Measurements from ENCODE around the gene NKAPL. TPM values are rescaled to one million over a fixed set of nuclear protein-coding genes. Genes with fewer than 3 reads are reported as not detected.

Gene NKAPL
- 0.21 and 0.48 TPM in 2 replicates for total RNA-seq

DNA sequence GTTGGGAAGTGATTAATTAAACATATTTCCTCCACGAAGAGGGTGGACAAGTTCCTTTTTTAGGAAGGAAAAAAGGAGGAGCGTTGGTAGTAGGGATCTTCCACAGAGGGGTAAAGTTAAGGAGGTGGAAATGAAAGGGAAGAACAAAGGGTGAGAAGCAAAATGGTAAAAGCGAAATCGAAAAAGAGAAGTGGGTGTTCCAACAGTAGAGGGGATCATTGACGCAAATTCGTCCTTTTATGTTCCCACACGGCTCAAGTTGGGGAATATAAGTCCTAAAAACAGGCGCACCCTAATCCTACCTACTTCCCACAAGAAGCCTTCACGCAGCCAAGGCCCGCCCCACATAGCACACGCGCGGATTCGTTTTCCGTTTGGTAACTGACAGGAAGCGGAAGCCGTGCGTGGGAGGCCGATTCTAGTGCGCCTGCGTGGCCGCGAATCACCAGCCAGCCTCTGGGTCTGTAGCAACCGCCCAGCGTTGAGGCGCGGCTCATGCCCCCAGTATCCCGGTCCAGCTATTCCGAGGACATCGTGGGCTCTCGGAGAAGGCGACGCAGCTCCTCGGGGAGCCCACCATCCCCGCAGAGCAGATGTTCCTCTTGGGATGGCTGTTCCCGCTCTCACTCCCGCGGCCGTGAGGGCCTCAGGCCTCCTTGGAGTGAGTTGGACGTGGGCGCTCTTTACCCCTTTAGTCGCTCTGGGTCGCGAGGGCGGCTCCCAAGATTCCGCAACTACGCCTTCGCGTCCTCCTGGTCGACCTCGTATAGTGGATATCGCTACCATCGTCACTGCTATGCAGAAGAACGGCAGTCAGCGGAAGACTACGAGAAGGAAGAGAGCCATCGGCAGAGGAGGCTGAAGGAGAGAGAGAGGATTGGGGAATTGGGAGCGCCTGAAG is at the start of gene NKAPL:
TSS of gene NKAPL (plus strand) at position 421 of the 901 bp plus-strand sequence. CDS start at position 496, 75 bp downstream.

DNA sequence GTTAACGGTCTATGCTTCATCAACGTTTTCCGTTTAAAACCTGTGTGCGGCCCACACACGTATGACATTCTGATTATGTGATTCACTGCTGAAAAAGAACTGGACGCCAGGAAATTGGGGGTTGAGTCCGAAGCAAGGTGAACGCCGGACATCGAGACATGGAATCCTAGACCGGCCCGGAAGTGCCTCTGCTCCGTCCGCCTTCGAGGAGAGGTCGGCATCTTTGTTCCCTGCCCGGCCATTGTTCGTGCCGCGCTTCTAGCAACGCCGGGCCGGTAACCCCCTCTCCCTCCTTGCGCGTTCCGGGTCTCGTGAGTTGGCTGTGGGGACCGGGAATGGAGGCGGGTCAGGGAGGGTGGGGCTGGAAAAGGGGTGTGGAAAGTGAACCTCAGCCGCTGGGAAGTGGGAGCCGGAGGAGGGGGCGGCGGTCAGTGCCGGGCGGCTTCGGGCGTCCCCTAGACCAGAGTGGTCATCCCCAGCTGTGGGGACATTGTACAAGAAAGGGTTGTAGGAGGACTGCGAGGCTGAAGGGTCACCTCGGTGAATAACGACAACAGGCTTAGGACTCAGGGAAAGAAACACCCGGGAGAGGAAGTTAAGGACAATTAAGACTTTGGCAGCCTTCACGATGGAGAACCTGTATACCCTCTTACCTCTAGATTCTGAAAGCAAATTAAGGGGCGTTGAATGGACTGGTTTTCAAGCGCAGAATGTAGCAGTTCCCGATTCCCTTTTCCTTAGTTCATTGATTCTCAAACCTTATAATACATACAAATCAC is 33.9 kb upstream of the NKAPL start, which contains the start of gene ZSCAN9:
TSS of gene ZSCAN9 (plus strand) at position 220 of the 779 bp plus-strand sequence. CDS start 1,810 bp downstream, outside the sequence.

DNA sequence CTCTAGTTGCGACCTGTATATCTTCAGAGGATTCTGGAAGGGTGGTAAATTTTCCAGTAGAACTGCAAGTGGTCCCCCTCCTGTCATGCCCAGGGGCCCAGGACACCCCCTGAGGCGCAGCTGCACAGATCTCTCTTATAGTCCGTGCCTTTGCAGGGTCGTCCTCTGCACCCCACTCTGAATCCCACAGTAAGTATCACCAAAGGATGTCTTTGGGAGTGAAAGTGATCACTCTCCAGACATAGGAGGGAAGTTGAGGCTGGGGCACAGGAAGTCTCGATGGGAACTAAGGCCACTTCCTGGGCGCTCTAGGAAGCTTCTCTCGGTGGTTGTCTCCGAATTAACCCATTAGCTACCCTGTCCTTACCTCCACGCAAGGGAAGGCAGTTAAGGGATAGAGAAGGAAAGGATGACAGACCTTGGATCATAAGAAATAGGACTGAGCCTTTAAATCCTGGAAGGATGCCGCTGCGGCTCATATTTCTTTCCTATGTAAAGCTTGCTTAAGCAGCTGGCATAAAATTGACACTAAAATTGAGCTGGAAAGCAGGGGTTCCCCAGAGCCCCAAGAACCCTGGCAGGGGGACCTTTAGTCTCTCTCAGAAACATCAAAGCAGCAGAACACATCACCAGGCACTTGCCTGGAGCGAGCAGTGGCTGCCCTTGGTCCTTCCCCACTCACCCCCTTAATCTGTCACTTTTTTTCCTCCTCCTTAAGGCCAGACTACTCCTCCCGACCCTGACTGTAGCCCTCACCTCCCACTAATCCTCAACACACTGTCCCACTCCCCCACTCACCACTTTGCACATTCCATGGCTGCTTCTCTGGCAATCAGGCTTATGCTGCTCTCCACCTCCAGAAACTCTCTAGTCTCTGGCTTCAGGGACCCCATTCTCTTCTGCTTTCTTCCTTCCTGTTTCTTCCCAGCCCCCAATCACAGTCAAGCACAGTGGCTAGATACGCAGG is 6.8 kb upstream of the NKAPL start, which contains the start of gene ZKSCAN4:
TSS of gene ZKSCAN4 (minus strand) at position 261 of the 967 bp plus-strand sequence. CDS start 289 bp downstream, outside the sequence.

DNA sequence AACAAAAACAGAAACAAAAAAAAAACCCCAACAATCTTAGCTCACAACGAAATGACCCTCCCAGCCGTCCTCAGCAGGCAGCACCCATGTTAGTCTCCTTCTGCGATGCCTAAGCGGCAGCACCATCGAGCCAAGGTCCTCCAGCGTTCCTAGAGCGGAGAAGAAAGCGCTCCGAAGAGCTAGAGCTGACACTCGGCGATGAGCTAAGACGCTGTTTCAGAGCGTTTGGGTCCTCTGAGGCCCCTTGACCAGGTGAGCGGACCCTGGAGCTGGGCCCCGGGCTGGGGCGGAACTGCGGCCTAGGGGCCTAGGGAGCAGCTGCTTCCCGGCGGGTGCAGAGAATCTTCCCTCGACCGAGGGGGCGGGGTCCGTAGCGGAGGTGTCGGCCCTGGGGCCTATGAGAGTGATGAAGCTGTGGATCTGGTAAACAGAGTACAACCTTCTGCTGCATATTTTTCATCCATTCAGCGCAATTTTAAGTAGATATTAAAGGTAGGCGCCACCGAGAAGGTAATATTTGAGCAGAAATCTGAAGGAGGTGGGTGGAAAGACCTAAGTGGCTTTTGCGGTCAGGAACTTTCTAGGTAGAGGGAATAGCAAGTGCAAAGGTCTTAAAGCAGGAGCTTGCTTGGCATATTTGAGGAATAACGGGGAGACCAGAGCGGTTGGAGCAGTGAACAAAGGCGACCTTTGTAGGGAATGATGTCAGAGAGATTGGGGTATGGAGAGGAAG is 8.0 kb downstream of the NKAPL start, which contains the start of gene ZSCAN26:
TSS of gene ZSCAN26 (plus strand) at position 182 of the 733 bp plus-strand sequence. CDS start 4,777 bp downstream, outside the sequence.

DNA sequence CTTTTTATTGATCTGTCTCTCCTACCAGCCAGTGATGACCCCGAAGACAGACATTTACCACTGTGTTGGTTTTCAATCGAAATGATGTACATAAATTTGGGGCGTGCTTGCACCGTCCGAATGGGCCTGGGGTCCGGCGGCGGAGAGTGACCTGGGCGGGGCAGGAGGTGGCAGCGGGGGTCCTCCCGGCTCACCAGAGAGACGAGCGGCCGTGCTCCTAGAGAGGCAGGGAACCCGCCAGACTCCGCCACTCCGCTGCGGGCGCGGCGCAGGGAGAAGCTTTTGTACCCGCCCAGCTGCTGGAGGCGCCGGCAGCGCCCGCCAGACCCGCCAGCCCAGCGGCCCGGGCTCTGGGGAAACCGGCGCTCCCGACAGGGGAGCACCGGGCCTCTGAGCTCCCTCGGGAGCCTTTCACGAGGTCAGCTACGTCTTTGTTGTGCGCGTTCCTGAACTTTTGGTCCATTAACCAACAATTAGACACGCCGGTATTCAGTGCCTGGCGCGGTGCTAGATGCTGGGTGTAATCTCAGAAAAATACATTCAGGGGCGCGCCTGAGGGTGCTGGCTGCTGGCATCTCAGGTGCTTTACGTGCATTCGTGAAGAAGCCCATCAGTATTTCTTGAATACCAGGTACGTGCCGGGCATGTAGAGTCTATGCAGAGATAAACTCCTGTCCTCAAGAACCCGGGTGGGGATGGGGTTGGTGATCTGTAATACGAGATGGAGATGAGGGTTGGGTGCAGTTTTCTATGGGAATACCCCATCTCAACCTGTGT is 22.4 kb downstream of the NKAPL start, which contains the start of gene PGBD1:
TSS of gene PGBD1 (plus strand) at position 285 of the 777 bp plus-strand sequence. CDS start 2,242 bp downstream, outside the sequence.

Other genes starting within 250 kb of the NKAPL start
- 2.3 and 4.3 TPM in 2 replicates for gene ZNF165, start 178.7 kb upstream of the NKAPL start, total RNA-seq
- 3.8 and 4.3 TPM in 2 replicates for gene ZSCAN16, start 134.7 kb upstream of the NKAPL start, total RNA-seq
- 6.7 and 7.7 TPM in 2 replicates for gene ZKSCAN8, start 117.4 kb upstream of the NKAPL start, total RNA-seq
- gene ZSCAN9, start 34.0 kb upstream of the NKAPL start, total RNA-seq = 7.7 and 8.7 TPM in 2 replicates
- gene ZKSCAN4, start 7.0 kb upstream of the NKAPL start, total RNA-seq = 4.6 and 7.0 TPM in 2 replicates
- gene ZSCAN26, start 7.8 kb downstream of the NKAPL start, total RNA-seq = 7.9 and 8.7 TPM in 2 replicates
- gene PGBD1, start 22.3 kb downstream of the NKAPL start, total RNA-seq = 2.8 and 3.6 TPM in 2 replicates
- 9.6 and 11.8 TPM in 2 replicates for gene ZSCAN31, start 76.9 kb downstream of the NKAPL start, total RNA-seq
- 3.1 and 4.5 TPM in 2 replicates for gene ZKSCAN3, start 90.7 kb downstream of the NKAPL start, total RNA-seq
- gene ZSCAN12, start 140.4 kb downstream of the NKAPL start, total RNA-seq = 4.3 and 6.2 TPM in 2 replicates
- 1.1 and 1.9 TPM in 2 replicates for gene ZSCAN23, start 184.2 kb downstream of the NKAPL start, total RNA-seq

All from tracheal epithelial cell (primary cell).